Fibroblast of lung (primary cell): Measurements from ENCODE around the gene BTBD7. TPM values are rescaled to one million over a fixed set of nuclear protein-coding genes. Genes with fewer than 3 reads are reported as not detected.

Experiments
- DNase-seq, 2 donors: peaks; one replicate each; pipeline versions ENCODE4 v3.0.0 to v3.0.0-alpha.2; 2010; ENCODE audit warnings: low read depth in 2 of 2
- H2AFZ ChIP-seq: 2 replicates; pipeline ENCODE4 v1.5.1; 2012; ENCODE audit warnings: low read length, control low read depth, inconsistent platforms
- H3K27ac ChIP-seq: 2 replicates; pipeline ENCODE4 v1.5.1; 2011; ENCODE audit warnings: low read length, control low read depth; ENCODE audit not compliant: insufficient read depth
- H3K27me3 ChIP-seq: 2 replicates; pipeline ENCODE4 v1.5.1; 2011; ENCODE audit warnings: mild to moderate bottlenecking, low read length; ENCODE audit not compliant: control insufficient read depth, insufficient read depth
- H3K36me3 ChIP-seq: 2 replicates; pipeline ENCODE4 v1.5.1; 2011; ENCODE audit warnings: low read length; ENCODE audit not compliant: control insufficient read depth, insufficient read depth
- H3K4me1 ChIP-seq: 2 replicates; pipeline ENCODE4 v1.5.1; 2011; ENCODE audit warnings: low read length; ENCODE audit not compliant: control insufficient read depth, insufficient read depth; ENCODE audit errors: extremely low read depth
- H3K4me2 ChIP-seq: 2 replicates; pipeline ENCODE4 v1.5.1; 2011; ENCODE audit warnings: low read length, control low read depth; ENCODE audit not compliant: insufficient read depth; ENCODE audit errors: extremely low read depth
- H3K4me3 ChIP-seq, 4 experiments: fragments of 200-600 bp in 1 of 4; sonication (generic) in 1 of 4; replicated peaks in 1 of 4; 2 replicates each; pipeline ENCODE4 v1.5.1; 2011 to 2016; ENCODE audit warnings: low read length in 4 of 4, low read depth in 3 of 4, mild to moderate bottlenecking in 3 of 4, control low read depth in 2 of 4, inconsistent platforms in 1 of 4, mixed read lengths in 1 of 4; ENCODE audit not compliant: insufficient read depth in 1 of 4; ENCODE audit errors: control extremely low read depth in 1 of 4
- H3K79me2 ChIP-seq: 2 replicates; pipeline ENCODE4 v1.5.1; 2012; ENCODE audit warnings: mild to moderate bottlenecking, low read length, inconsistent platforms; ENCODE audit not compliant: control insufficient read depth, insufficient read depth
- H3K9ac ChIP-seq: 2 replicates; pipeline ENCODE4 v1.5.1; 2011; ENCODE audit warnings: mild to moderate bottlenecking, low read length, control low read depth; ENCODE audit not compliant: insufficient read depth
- H3K9me3 ChIP-seq: 2 replicates; pipeline ENCODE4 v1.5.1; 2012; ENCODE audit warnings: low read depth, low read length; ENCODE audit not compliant: control insufficient read depth, insufficient read depth
- H4K20me1 ChIP-seq: 2 replicates; pipeline ENCODE4 v1.5.1; 2011; ENCODE audit warnings: low read length; ENCODE audit not compliant: control insufficient read depth, insufficient read depth; ENCODE audit errors: extremely low read depth
- CTCF ChIP-seq, 2 donors: IDR thresholded peaks in 1 of 2; conservative IDR thresholded peaks in 1 of 2; 1 replicate in 1 of 2; 2 replicates in 1 of 2; pipeline ENCODE4 v1.5.1; 2011 to 2012; ENCODE audit warnings: low read length in 2 of 2, control low read depth in 1 of 2, inconsistent platforms in 1 of 2, low read depth in 1 of 2, mild to moderate bottlenecking in 1 of 2
- EZH2 ChIP-seq: IDR thresholded peaks from 2 replicates; pipeline ENCODE4 v1.5.1; 2012; ENCODE audit warnings: low read length, control low read depth, mild to moderate bottlenecking; ENCODE audit errors: missing control alignments
- polyA plus RNA-seq, 2 donors: library from polyadenylated mRNA; depleted of rRNA in 1 of 2; stranded (reverse) in 1 of 2; unstranded in 1 of 2; fragments of >200 nt; gene quantifications; 2 replicates each; pipeline ENCODE4 v1.2.1, GENCODE V29; 2011 to 2012; ENCODE audit warnings: missing spikeins in 1 of 2
- total RNA-seq: library from RNA; depleted of rRNA; stranded (reverse); fragments of >200 nt; gene quantifications from 2 replicates; pipeline ENCODE4 v1.2.1, GENCODE V29; 2014

Gene BTBD7
- total and polyA plus RNA-seq, 2 donors (not counting 1 experiment from before 2014, with no cell fraction given), result 20.5 to 25.9 TPM

GRCh38 chr14:93328546-93328945, 4.3 kb downstream of the BTBD7 start:
- no peak overlapping the region for H3K4me3 ChIP-seq
- H3K79me2 ChIP-seq, result peaks cover 85% of the 10 kb centered on the region
- no peak overlapping the region for H2AFZ ChIP-seq
- no peak overlapping the region for H3K27ac ChIP-seq
- no peaks in the 10 kb centered on the region for H3K27me3 ChIP-seq
- no peaks in the 10 kb centered on the region for H3K9me3 ChIP-seq
- no peak for TF ChIP-seq EZH2
- no peak for TF ChIP-seq CTCF (conservative IDR thresholded peaks at IDR 0.05 in 1 of 2, IDR thresholded peaks at IDR 0.05 in 1 of 2; ENCODE audit: low read depth in 1 of 2, low read length in 2 of 2)
- H3K4me1 ChIP-seq, result no peaks in the 10 kb centered on the region
- DNase-seq, result no peak
- no peaks in the 10 kb centered on the region for H4K20me1 ChIP-seq
- no peaks in the 10 kb centered on the region for H3K36me3 ChIP-seq
- H3K9ac ChIP-seq, result no peak overlapping the region
- no peak overlapping the region for H3K4me2 ChIP-seq

GRCh38 chr14:93326196-93326595, 6.6 kb downstream of the BTBD7 start:
- H3K79me2 ChIP-seq, result peaks cover 90% of the 10 kb centered on the region
- no peaks in the 10 kb centered on the region for H4K20me1 ChIP-seq

GRCh38 chr14:93323600-93324174, 9.1 kb downstream of the BTBD7 start:
- Histone ChIP-seq H3K79me2 (peaks cover 87% of the 10 kb centered on the region), H3K27ac (no peak overlapping the region), H3K4me3 (no peak overlapping the region), H3K9ac (no peak overlapping the region), H3K9me3 (no peaks in the 10 kb centered on the region), H3K4me1 (peaks cover 4% of the 10 kb centered on the region), H3K36me3 (no peaks in the 10 kb centered on the region), H2AFZ (no peak overlapping the region), H3K4me2 (no peak overlapping the region), H3K27me3 (no peaks in the 10 kb centered on the region), H4K20me1 (no peaks in the 10 kb centered on the region)
- DNase-seq, result no peak
- TF ChIP-seq CTCF (conservative IDR thresholded peaks at IDR 0.05 in 1 of 2, IDR thresholded peaks at IDR 0.05 in 1 of 2; ENCODE audit: low read depth in 1 of 2, low read length in 2 of 2) (no peak), EZH2 (no peak)

More at GRCh38 chr14:93326196-93326595, 6.6 kb downstream of the BTBD7 start:
- Histone ChIP-seq H3K27ac (no peak overlapping the region), H3K4me1 (no peaks in the 10 kb centered on the region), H3K9me3 (no peaks in the 10 kb centered on the region), H2AFZ (no peak overlapping the region), H3K9ac (no peak overlapping the region), H3K4me3 (no peak overlapping the region), H3K27me3 (no peaks in the 10 kb centered on the region), H3K36me3 (no peaks in the 10 kb centered on the region), H3K4me2 (no peak overlapping the region)
- no peak for DNase-seq
- no peak for TF ChIP-seq EZH2
- no peak for TF ChIP-seq CTCF (conservative IDR thresholded peaks at IDR 0.05 in 1 of 2, IDR thresholded peaks at IDR 0.05 in 1 of 2; ENCODE audit: low read depth in 1 of 2, low read length in 2 of 2)
